Stimulated activated CD8-positive, alpha-beta memory T cell treated with anti-CD3 and anti-CD28 coated beads, Interleukin-4, amount 100 ng/mL, for 48 hours (primary cell): Measurements from ENCODE around the gene NEURL1.

Source experiments
- DNase-seq: peaks from one replicate; pipeline ENCODE4 v3.0.0-alpha.2; 2020

The NEURL1 gene

DNA sequence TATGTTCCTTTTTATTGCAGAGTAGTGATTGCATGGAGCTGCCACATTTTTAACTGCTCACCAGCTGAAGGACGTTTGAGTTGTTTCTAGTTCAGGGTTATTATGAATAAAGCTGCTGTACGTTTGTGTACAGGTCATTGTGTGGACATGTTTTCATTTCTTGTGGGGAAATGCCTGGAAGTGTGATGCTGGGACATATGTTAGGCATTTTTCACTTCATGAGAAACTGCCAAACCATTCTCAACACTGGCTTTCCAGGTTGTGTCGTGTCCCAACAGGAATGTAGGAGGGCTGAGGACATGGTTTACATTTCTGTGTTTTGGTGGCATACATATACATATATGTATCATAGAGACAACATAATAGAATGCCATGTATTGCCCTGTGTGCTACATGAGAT is 73.0 kb downstream of the NEURL1 start:
- DNase-seq = no peak

GRCh38 chr10:103568505-103568904 is 75.0 kb downstream of the NEURL1 start:
- DNase-seq = no peak

GRCh38 chr10:103569896-103570295 is 76.4 kb downstream of the NEURL1 start:
- DNase-seq = no peak

GRCh38 chr10:103570844-103571655 is 77.5 kb downstream of the NEURL1 start:
- DNase-seq = no peak

GRCh38 chr10:103571656-103571975 is 78.1 kb downstream of the NEURL1 start:
- DNase-seq = no peak

- DNase-seq = no peak
These were observed 79.1 kb downstream of the NEURL1 start for GRCh38 chr10:103572347-103573204.

DNA sequence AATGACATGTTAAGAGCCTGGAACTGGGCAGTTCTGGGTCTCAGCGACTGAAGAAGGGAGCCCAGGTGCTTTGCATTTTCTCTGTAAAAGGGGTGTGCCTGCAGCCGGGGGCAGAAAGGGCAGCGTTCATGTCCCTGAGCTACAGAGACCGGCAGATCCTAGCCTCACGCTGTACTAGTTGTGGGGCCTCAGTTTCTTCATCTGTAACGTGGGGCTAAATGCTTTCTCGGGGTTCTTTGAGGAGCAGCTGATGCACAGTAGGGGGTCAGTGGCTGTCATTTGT is 79.6 kb downstream of the NEURL1 start:
- DNase-seq = no peak

GRCh38 chr10:103574097-103575061 is 80.9 kb downstream of the NEURL1 start:
- DNase-seq = no peak

- DNase-seq = no peak
These were observed 82.0 kb downstream of the NEURL1 start for GRCh38 chr10:103575416-103576075.

DNA sequence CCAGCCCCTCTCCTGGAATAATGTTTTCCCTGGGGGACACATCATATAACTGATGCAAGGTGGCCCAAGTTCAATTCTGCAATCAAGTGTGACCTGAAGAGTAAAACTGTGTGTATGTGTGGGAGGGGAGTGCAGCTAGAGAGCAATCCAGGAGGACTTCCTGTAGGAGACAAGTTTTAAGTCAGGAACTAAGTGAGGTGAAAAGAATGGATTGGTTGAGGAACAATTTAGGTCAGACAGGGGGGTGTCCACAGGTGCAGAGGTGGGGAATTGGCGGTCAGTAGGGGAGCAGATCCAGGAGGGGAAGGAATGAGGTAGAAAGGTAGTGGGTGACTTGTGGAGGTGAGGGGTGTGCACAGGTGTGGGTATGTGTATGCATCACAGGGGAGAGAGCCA is 82.6 kb downstream of the NEURL1 start:
- DNase-seq = no peak

DNA sequence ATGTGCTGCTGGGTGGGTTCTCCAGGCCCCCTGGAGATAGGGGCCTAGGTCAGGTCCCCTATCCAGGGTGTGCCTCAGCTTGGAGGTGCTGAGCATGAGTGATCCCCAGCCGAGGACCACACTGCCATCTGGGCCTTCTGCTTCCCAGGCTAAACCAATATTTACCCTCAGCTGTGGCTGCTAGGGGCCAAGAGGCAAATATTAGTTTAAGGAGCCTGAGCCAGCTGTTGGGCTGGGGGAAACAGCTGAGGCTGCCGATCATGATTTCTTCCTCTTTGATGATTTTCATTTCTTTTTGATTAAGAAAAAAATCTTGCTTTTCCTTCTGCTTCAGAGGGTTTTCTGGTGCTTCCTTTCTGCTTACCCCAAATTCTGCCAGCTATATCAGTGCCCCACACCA is 83.4 kb downstream of the NEURL1 start:
- DNase-seq = no peak

DNA sequence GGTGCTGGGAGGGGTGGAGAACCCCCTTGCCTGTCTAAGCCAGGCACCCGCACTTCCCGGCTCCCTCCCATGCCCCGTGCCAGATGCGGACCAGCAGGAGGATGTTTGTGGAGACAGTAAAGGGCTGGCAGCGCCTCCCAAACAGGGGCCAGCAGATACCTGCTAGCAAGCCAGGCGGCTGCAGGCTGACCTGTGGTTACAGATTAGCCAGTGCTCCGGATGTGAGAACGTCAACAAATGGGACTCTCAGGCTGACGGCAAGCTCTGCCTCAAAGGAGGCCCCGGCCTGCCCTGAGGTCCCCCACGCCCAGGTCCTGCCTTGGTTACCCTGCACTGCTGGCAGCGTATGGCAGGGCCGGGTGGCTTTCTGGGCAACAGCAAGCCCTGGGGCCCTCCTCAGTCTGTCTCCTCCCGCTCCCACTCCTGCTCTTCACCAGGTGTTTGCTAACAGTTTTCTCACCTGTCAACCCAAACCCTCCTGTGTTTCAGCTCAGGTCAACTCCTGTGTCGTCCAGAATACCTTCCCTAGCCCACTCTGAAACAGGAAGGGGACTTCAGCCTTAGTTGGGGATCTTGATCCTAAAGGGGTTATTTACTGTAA is 85.4 kb downstream of the NEURL1 start:
- DNase-seq = no peak

DNA sequence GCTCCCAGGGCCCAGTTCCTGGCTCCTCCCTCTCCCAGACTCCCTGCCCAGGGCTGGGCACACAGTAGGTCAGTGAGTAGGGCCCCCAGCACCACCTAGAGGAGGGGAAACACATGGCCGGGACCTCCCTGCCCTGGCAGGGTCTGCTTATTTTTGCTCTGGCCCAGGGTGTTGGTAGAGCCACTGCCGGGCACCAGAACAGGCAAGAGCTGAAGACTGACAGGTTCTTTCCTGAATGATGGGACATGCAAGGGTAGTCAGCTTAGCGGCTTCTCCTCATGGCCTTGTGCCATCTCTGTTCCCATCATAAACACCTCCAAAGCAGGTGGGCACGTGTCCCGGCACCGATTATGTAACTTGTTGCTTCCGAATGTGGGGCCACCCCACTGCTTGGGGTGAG is 86.5 kb downstream of the NEURL1 start:
- no peak for DNase-seq

DNA sequence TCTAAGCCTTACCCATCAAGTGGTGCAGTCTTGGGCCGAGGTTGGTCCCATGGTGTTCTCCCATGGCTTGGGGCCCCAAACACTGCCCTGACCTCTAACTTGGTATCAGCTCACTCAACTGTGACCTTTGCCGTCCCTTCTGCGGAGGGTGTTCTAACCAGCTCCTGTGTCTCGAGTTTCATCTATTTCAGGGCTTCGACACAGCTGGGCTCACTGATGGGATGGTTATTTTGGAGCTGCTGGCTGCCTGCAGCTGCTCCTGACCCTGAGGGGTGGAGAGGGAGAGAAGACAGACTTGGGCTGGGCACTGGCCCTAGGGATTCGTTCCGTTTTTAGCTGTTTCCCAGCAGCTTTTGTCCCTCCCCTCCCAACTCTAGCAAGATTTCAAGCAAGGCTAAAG is 86.9 kb downstream of the NEURL1 start:
- DNase-seq = no peak

DNA sequence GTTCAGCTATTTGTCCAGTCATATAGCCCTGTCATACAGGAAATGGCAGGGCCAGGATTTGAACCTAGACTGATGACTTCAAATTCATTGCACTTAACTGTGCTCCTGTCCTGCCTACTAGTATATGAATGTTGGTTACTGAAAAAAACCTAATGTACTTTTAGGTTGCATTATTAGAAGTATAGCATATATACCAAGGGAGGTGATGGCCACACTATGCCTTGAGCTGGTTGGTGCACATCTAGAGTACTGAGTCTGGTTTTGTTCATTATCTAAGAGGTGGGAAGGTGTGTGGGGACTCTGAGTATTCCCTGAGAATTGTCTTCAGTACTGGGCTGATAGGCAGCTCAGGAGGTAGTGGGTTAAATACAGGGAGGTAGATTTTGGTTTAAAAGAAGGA is 88.0 kb downstream of the NEURL1 start:
- no peak for DNase-seq

DNA sequence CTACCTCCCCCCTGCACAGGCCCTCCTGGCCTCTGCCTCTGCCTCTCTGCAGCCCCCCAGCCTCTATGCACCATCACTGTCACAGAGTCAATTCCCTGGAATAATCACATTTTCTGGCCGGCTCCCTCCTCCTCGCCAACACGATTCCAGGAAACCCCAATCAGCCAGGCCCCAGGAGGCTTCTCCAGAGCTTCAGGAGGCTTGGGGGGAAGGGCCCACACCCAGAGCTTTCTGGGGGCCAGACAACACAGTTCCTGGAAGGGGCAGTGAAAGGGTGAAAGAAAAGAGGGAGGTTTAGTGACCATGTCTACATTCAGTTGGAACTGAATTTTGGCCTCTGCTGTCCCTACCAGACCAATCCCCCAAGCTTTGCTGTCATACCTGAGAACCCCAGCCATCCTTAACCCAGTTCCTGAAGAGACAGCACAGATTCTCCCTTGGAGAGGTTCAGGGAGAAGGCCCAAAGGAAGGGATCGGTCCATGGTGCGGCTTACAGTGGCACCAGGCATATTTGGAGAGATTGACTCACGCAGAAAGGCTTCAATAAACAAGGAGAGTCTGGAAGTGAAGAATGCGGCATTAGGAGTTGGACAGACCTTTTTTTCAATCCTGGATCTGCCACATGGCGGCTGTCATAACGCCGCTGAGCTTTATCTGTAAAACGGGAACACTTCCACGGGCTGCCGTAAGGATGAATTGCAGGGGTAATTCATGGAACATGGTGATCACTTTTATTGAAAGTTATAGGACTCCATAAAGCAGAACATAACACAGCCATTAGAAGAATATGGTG is 89.0 kb downstream of the NEURL1 start:
- DNase-seq = no peak

GRCh38 chr10:103583871-103584215 is 90.3 kb downstream of the NEURL1 start:
- DNase-seq = no peak

DNA sequence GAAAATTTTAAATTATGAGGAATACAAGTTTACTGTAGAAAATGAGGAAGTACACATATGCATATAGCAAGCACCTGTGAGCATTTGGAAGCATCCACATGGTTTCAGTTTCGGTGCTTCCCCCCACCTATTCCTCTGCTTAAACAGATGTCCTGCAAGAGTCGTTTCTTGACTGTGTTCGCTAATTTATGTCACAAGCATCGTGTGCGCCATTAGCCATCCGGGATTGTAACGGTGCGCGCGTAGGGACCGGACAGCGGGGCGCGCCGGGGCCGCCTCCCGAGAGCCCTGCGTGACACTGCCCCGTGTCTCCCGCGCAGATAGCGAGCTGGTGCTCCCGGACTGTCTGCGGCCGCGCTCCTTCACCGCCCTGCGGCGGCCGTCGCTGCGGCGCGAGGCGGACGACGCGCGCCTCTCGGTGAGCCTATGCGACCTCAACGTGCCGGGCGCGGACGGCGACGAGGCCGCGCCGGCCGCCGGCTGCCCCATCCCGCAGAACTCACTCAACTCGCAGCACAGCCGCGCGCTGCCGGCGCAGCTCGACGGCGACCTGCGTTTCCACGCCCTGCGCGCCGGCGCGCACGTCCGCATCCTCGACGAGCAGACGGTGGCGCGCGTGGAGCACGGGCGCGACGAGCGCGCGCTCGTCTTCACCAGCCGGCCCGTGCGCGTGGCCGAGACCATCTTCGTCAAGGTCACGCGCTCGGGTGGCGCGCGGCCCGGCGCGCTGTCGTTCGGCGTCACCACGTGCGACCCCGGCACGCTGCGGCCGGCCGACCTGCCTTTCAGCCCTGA is 90.9 kb downstream of the NEURL1 start:
- peak; percentile 66 for DNase-seq

GRCh38 chr10:103585011-103585405 is 91.5 kb downstream of the NEURL1 start:
- no peak for DNase-seq

GRCh38 chr10:103587073-103587472 is 93.6 kb downstream of the NEURL1 start:
- DNase-seq = no peak
